RWPE2 (cell line): ENCODE data around the gene PLCH1.

Experiments
- ATAC-seq: fragments of 200-7000 bp; cut with Tn5 transposase; 3 replicates; pipeline ENCODE4 v1.9.1; 2021; ENCODE audit warnings: low read depth
- DNase-seq: peaks from one replicate; pipeline ENCODE4 v3.0.0-alpha.2; 2020; ENCODE audit warnings: low spot score
- H3K27ac ChIP-seq: fragments of 450-650 bp; 2 replicates; pipeline ENCODE4 v1.5.1; 2017; ENCODE audit warnings: mild to moderate bottlenecking; ENCODE audit not compliant: poor library complexity, severe bottlenecking
- H3K27me3 ChIP-seq: fragments of 250-450 bp; sonication (Bioruptor Pico); 2 replicates; pipeline ENCODE4 v1.5.1; 2021; ENCODE audit warnings: mild to moderate bottlenecking, moderate library complexity; ENCODE audit not compliant: insufficient read depth, poor library complexity, severe bottlenecking
- H3K36me3 ChIP-seq: fragments of 250-450 bp; sonication (Bioruptor Pico); 2 replicates; pipeline ENCODE4 v1.5.1; 2020; ENCODE audit warnings: low read depth, mild to moderate bottlenecking, moderate library complexity
- H3K4me1 ChIP-seq: fragments of 250-450 bp; sonication (Bioruptor Pico); 2 replicates; pipeline ENCODE4 v1.5.1; 2021; ENCODE audit warnings: mild to moderate bottlenecking, moderate library complexity; ENCODE audit not compliant: insufficient read depth, poor library complexity, severe bottlenecking
- H3K4me3 ChIP-seq: fragments of 250-450 bp; sonication (Bioruptor Pico); 2 replicates; pipeline ENCODE4 v1.5.1; 2021; ENCODE audit warnings: mild to moderate bottlenecking, moderate library complexity; ENCODE audit not compliant: severe bottlenecking
- H3K9me3 ChIP-seq: fragments of 250-450 bp; sonication (Bioruptor Pico); 2 replicates; pipeline ENCODE4 v1.5.1; 2021; ENCODE audit warnings: mild to moderate bottlenecking, moderate library complexity; ENCODE audit not compliant: severe bottlenecking
- CTCF ChIP-seq: fragments of 450-650 bp; IDR thresholded peaks from one replicate; pipeline ENCODE4 v1.5.1; 2017; ENCODE audit warnings: mild to moderate bottlenecking, moderate library complexity; ENCODE audit not compliant: poor library complexity, severe bottlenecking

PLCH1 gene

GRCh38 chr3:155637567-155637966, 107.3 kb downstream of the PLCH1 start:
- Histone ChIP-seq H3K27ac (no peak overlapping the region), H3K27me3 (no peaks in the 10 kb centered on the region), H3K4me1 (no peaks in the 10 kb centered on the region), H3K4me3 (no peak overlapping the region), H3K36me3 (no peaks in the 10 kb centered on the region), H3K9me3 (no peaks in the 10 kb centered on the region)
- ATAC-seq (no peak), DNase-seq (no peak)
- TF ChIP-seq CTCF: no peak

- H3K9me3 ChIP-seq: no peaks in the 10 kb centered on the region
- no peak overlapping the region for H3K4me3 ChIP-seq
- ATAC-seq (no peak), DNase-seq (no peak)
- no peak overlapping the region for H3K27ac ChIP-seq
- no peaks in the 10 kb centered on the region for H3K4me1 ChIP-seq
- H3K27me3 ChIP-seq: no peaks in the 10 kb centered on the region
- no peaks in the 10 kb centered on the region for H3K36me3 ChIP-seq
- no peak for TF ChIP-seq CTCF
Observed at GRCh38 chr3:155635056-155635455, 109.8 kb downstream of the PLCH1 start.

GRCh38 chr3:155634121-155634719, 110.7 kb downstream of the PLCH1 start:
- H3K4me1 ChIP-seq: no peaks in the 10 kb centered on the region
- DNase-seq: no peak
- no peak overlapping the region for H3K4me3 ChIP-seq
- ATAC-seq: no peak
- no peaks in the 10 kb centered on the region for H3K27me3 ChIP-seq
- no peak overlapping the region for H3K27ac ChIP-seq
- no peak for TF ChIP-seq CTCF
- H3K9me3 ChIP-seq: no peaks in the 10 kb centered on the region
- H3K36me3 ChIP-seq: no peaks in the 10 kb centered on the region

- Histone ChIP-seq H3K4me3 (no peak overlapping the region), H3K9me3 (no peaks in the 10 kb centered on the region), H3K4me1 (no peaks in the 10 kb centered on the region), H3K36me3 (no peaks in the 10 kb centered on the region), H3K27me3 (no peaks in the 10 kb centered on the region), H3K27ac (no peak overlapping the region)
- DNase-seq (no peak), ATAC-seq (no peak)
- TF ChIP-seq CTCF: no peak
Observed at GRCh38 chr3:155631323-155632019, 113.4 kb downstream of the PLCH1 start.

GRCh38 chr3:155629556-155629955, 115.3 kb downstream of the PLCH1 start:
- Histone ChIP-seq H3K36me3 (no peaks in the 10 kb centered on the region), H3K4me1 (no peaks in the 10 kb centered on the region), H3K27me3 (no peaks in the 10 kb centered on the region), H3K9me3 (no peaks in the 10 kb centered on the region), H3K4me3 (no peak overlapping the region), H3K27ac (no peak overlapping the region)
- DNase-seq: no peak
- ATAC-seq: no peak
- no peak for TF ChIP-seq CTCF
